Upper lobe of left lung (tissue), 4 donors: ENCODE results near the gene RNF135.

ENCODE experiments used
- EP300 ChIP-seq, 4 donors: sonication (generic); formaldehyde crosslinking; IDR thresholded peaks; one replicate each; pipeline ENCODE4 v1.5.1; 2017; ENCODE audit warnings: antibody characterized with exemption in 4 of 4, control low read depth in 2 of 4
- POLR2A ChIP-seq, 4 donors: fragments of 450-650 bp; IDR thresholded peaks; one replicate each; pipeline ENCODE4 v1.5.1; 2016 to 2017; ENCODE audit warnings: antibody characterized with exemption in 4 of 4, mild to moderate bottlenecking in 2 of 4
- POLR2AphosphoS5 ChIP-seq, 2 donors: sonication (generic); formaldehyde crosslinking; IDR thresholded peaks; one replicate each; pipeline ENCODE4 v1.5.1; 2017; ENCODE audit warnings: antibody characterized with exemption in 2 of 2
- TF ChIP-seq, protein P1 (sequence below), 6 experiments: fragments of 450-650 bp in 4 of 6; fragments of 200-600 bp in 2 of 6; sonication (generic) in 2 of 6; IDR thresholded peaks; one replicate each; pipeline ENCODE4 v1.5.1; 2016 to 2019; ENCODE audit warnings: antibody characterized with exemption in 6 of 6

DNA sequence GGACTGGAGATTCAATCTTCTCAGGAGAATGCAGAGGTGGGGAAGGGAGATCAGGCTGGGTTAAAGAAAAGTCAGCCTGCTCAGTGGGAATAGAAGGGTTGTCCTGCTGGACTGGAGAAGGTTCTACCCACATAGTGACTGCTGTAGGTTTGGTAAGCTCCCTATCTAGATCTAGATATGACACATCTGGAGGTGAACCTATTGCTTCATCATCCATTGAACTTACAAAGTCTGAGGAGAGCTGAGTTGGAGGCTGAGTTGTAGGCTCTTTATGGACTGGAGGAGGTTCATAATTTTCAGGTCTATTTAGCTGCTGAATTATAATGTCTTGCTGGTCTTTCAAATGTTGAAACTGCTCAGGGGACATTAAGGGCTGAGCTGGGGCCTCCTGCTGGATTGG, 77.9 kb downstream of the RNF135 start:
- TF ChIP-seq, protein P1, sequence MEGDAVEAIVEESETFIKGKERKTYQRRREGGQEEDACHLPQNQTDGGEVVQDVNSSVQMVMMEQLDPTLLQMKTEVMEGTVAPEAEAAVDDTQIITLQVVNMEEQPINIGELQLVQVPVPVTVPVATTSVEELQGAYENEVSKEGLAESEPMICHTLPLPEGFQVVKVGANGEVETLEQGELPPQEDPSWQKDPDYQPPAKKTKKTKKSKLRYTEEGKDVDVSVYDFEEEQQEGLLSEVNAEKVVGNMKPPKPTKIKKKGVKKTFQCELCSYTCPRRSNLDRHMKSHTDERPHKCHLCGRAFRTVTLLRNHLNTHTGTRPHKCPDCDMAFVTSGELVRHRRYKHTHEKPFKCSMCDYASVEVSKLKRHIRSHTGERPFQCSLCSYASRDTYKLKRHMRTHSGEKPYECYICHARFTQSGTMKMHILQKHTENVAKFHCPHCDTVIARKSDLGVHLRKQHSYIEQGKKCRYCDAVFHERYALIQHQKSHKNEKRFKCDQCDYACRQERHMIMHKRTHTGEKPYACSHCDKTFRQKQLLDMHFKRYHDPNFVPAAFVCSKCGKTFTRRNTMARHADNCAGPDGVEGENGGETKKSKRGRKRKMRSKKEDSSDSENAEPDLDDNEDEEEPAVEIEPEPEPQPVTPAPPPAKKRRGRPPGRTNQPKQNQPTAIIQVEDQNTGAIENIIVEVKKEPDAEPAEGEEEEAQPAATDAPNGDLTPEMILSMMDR (IDR thresholded peaks at IDR 0.05): no peak
- TF ChIP-seq POLR2AphosphoS5 (IDR thresholded peaks at IDR 0.05) (no peak), POLR2A (IDR thresholded peaks at IDR 0.05) (no peak), EP300 (IDR thresholded peaks at IDR 0.05) (no peak)
